ENCODE measurements around the gene LYPD4. TPM values are rescaled to one million over a fixed set of nuclear protein-coding genes. Genes with fewer than 3 reads are reported as not detected.

LYPD4 gene
- total and polyA plus RNA-seq, 7 experiments from 2014 or later, result not detected

GRCh38 chr19:41853344-41853743 lies 8.9 kb upstream of the LYPD4 start:
- no peaks in the 10 kb centered on the region for H3K9me3 ChIP-seq (ENCODE audit: control insufficient read depth in 2 of 3, low read length in 3 of 3)
- no peaks in the 10 kb centered on the region for H3K9me3 Mint-ChIP-seq
- H3K27me3 ChIP-seq (ENCODE audit: control insufficient read depth in 2 of 2, insufficient read depth in 2 of 2, low read length in 2 of 2), result no peaks in the 10 kb centered on the region
- H3K4me3 Mint-ChIP-seq, result no peak overlapping the region
- intact Hi-C loops (cut with micrococcal nuclease), result no loop called here
- ChIA-PET POLR2A (no interaction called here), CTCF (interaction anchor here (1.4 kb wide), 1 partner anchor 10 kb away, joined by 4 read pairs; no protein-coding TSS in a partner anchor)
- DNase-seq (no peak), ATAC-seq (no peak)
- H3K36me3 Mint-ChIP-seq, result no peaks in the 10 kb centered on the region
- no peak overlapping the region for H3K27ac ChIP-seq (ENCODE audit: low read depth, low read length)
- H3K4me1 ChIP-seq (ENCODE audit: control insufficient read depth in 2 of 2, insufficient read depth in 2 of 2, low read length in 2 of 2), result no peaks in the 10 kb centered on the region
- peak overlapping the region in 1 of 9 donors; percentile 6 for H3K27ac Mint-ChIP-seq
- peaks cover 0 to 47% (median 4%) of the 10 kb centered on the region in 5 donors for H3K27me3 Mint-ChIP-seq
- no peak overlapping the region for H3K4me3 ChIP-seq (ENCODE audit: low read length)
- peaks cover 0 to 3% (median 0%) of the 10 kb centered on the region in 7 donors for H3K4me1 Mint-ChIP-seq
- no peaks in the 10 kb centered on the region for H3K36me3 ChIP-seq (ENCODE audit: control insufficient read depth in 2 of 3, insufficient read depth in 3 of 3, low read length in 3 of 3)

- ATAC-seq (no peak), DNase-seq (no peak)
- Histone ChIP-seq H3K4me3 (ENCODE audit: low read length) (no peak overlapping the region), H3K4me1 (ENCODE audit: control insufficient read depth in 2 of 2, insufficient read depth in 2 of 2, low read length in 2 of 2) (no peaks in the 10 kb centered on the region), H3K27me3 (ENCODE audit: control insufficient read depth in 2 of 2, insufficient read depth in 2 of 2, low read length in 2 of 2) (no peaks in the 10 kb centered on the region), H3K36me3 (ENCODE audit: control insufficient read depth in 2 of 3, insufficient read depth in 3 of 3, low read length in 3 of 3) (no peaks in the 10 kb centered on the region), H3K9me3 (ENCODE audit: control insufficient read depth in 2 of 3, low read length in 3 of 3) (no peaks in the 10 kb centered on the region), H3K27ac (ENCODE audit: low read depth, low read length) (no peak overlapping the region)
- no peaks in the 10 kb centered on the region for H3K36me3 Mint-ChIP-seq
- peaks cover 0 to 42% (median 4%) of the 10 kb centered on the region in 5 donors for H3K27me3 Mint-ChIP-seq
- ChIA-PET CTCF (interaction anchor here (1.7 kb wide), 1 partner anchor 58 kb away, joined by 4 read pairs; no protein-coding TSS in a partner anchor), POLR2A (interaction anchor here (1.8 kb wide), 1 partner anchor 9 kb away, joined by 6 read pairs; the partner anchor contains the start of gene RPS19)
- H3K9me3 Mint-ChIP-seq, result no peaks in the 10 kb centered on the region
- peak overlapping the region in 1 of 9 donors; percentile 5 for H3K27ac Mint-ChIP-seq
- no peak overlapping the region for H3K4me3 Mint-ChIP-seq
- H3K4me1 Mint-ChIP-seq, result peaks cover 0 to 3% (median 0%) of the 10 kb centered on the region in 7 donors
- intact Hi-C loops (cut with micrococcal nuclease), result no loop called here
These were observed 7.0 kb upstream of the LYPD4 start for GRCh38 chr19:41851456-41851855.

- Mint-ChIP-seq H3K4me1 (peaks cover 0 to 3% (median 0%) of the 10 kb centered on the region in 7 donors), H3K36me3 (no peaks in the 10 kb centered on the region), H3K9me3 (no peaks in the 10 kb centered on the region), H3K4me3 (no peak overlapping the region), H3K27ac (no peak overlapping the region), H3K27me3 (peaks cover 0 to 45% (median 4%) of the 10 kb centered on the region in 5 donors)
- DNase-seq (no peak), ATAC-seq (no peak)
- H3K27ac ChIP-seq (ENCODE audit: low read depth, low read length), result no peak overlapping the region
- ChIA-PET POLR2A (interaction anchor here (0.7 to 1.8 kb wide), 2 partner anchors 10 to 49 kb away, joined by 5 to 6 read pairs; partner anchors contain the start of gene RPS19), CTCF (no interaction called here)
- no peaks in the 10 kb centered on the region for H3K9me3 ChIP-seq (ENCODE audit: control insufficient read depth in 2 of 3, low read length in 3 of 3)
- intact Hi-C loops (cut with micrococcal nuclease), result no loop called here
- H3K27me3 ChIP-seq (ENCODE audit: control insufficient read depth in 2 of 2, insufficient read depth in 2 of 2, low read length in 2 of 2), result no peaks in the 10 kb centered on the region
- H3K4me1 ChIP-seq (ENCODE audit: control insufficient read depth in 2 of 2, insufficient read depth in 2 of 2, low read length in 2 of 2), result no peaks in the 10 kb centered on the region
- H3K36me3 ChIP-seq (ENCODE audit: control insufficient read depth in 2 of 3, insufficient read depth in 3 of 3, low read length in 3 of 3), result no peaks in the 10 kb centered on the region
- H3K4me3 ChIP-seq (ENCODE audit: low read length), result no peak overlapping the region
These were observed 5.9 kb upstream of the LYPD4 start for GRCh38 chr19:41850381-41850780.

GRCh38 chr19:41849067-41849466 lies 4.6 kb upstream of the LYPD4 start:
- Mint-ChIP-seq H3K9me3 (peaks cover 0 to 2% (median 0%) of the 10 kb centered on the region in 11 donors), H3K36me3 (peaks cover 0 to 3% (median 0%) of the 10 kb centered on the region in 5 donors), H3K27me3 (peaks cover 0 to 34% (median 4%) of the 10 kb centered on the region in 5 donors), H3K4me1 (peaks cover 0 to 3% (median 0%) of the 10 kb centered on the region in 7 donors), H3K4me3 (no peak overlapping the region), H3K27ac (peak overlapping the region in 1 of 9 donors; percentile 27)
- ATAC-seq (no peak), DNase-seq (no peak)
- Histone ChIP-seq H3K4me3 (ENCODE audit: low read length) (no peak overlapping the region), H3K4me1 (ENCODE audit: control insufficient read depth in 2 of 2, insufficient read depth in 2 of 2, low read length in 2 of 2) (no peaks in the 10 kb centered on the region), H3K27me3 (ENCODE audit: control insufficient read depth in 2 of 2, insufficient read depth in 2 of 2, low read length in 2 of 2) (no peaks in the 10 kb centered on the region), H3K9me3 (ENCODE audit: control insufficient read depth in 2 of 3, low read length in 3 of 3) (no peaks in the 10 kb centered on the region), H3K27ac (ENCODE audit: low read depth, low read length) (no peak overlapping the region), H3K36me3 (ENCODE audit: control insufficient read depth in 2 of 3, insufficient read depth in 3 of 3, low read length in 3 of 3) (no peaks in the 10 kb centered on the region)
- CTCF ChIA-PET, result no interaction called here
- intact Hi-C loops (cut with micrococcal nuclease), result no loop called here
- POLR2A ChIA-PET, result no interaction called here

- Mint-ChIP-seq H3K9me3 (peaks cover 0 to 6% (median 0%) of the 10 kb centered on the region in 11 donors), H3K4me3 (no peak overlapping the region), H3K36me3 (peaks cover 0 to 3% (median 0%) of the 10 kb centered on the region in 5 donors), H3K4me1 (peaks cover 0 to 5% (median 0%) of the 10 kb centered on the region in 7 donors), H3K27ac (no peak overlapping the region), H3K27me3 (peaks cover 0 to 34% (median 4%) of the 10 kb centered on the region in 5 donors)
- Histone ChIP-seq H3K4me3 (ENCODE audit: low read length) (no peak overlapping the region), H3K27ac (ENCODE audit: low read depth, low read length) (no peak overlapping the region), H3K9me3 (ENCODE audit: control insufficient read depth in 2 of 3, low read length in 3 of 3) (no peaks in the 10 kb centered on the region), H3K27me3 (ENCODE audit: control insufficient read depth in 2 of 2, insufficient read depth in 2 of 2, low read length in 2 of 2) (no peaks in the 10 kb centered on the region), H3K36me3 (ENCODE audit: control insufficient read depth in 2 of 3, insufficient read depth in 3 of 3, low read length in 3 of 3) (no peaks in the 10 kb centered on the region), H3K4me1 (ENCODE audit: control insufficient read depth in 2 of 2, insufficient read depth in 2 of 2, low read length in 2 of 2) (no peaks in the 10 kb centered on the region)
- no peak for ATAC-seq
- POLR2A ChIA-PET, result no interaction called here
- no peak for DNase-seq
- CTCF ChIA-PET, result no interaction called here
- intact Hi-C loops (cut with micrococcal nuclease), result no loop called here
These were observed 4.2 kb upstream of the LYPD4 start for GRCh38 chr19:41848666-41849065.

GRCh38 chr19:41847351-41848105 lies 3.0 kb upstream of the LYPD4 start:
- H3K4me3 ChIP-seq (ENCODE audit: low read length), result no peak overlapping the region
- POLR2A ChIA-PET, result interaction anchor here (0.6 kb wide), 1 partner anchor 229 kb away, joined by 3 read pairs; no protein-coding TSS in a partner anchor
- H3K36me3 ChIP-seq (ENCODE audit: control insufficient read depth in 2 of 3, insufficient read depth in 3 of 3, low read length in 3 of 3), result no peaks in the 10 kb centered on the region
- Mint-ChIP-seq H3K9me3 (peaks cover 0 to 8% (median 0%) of the 10 kb centered on the region in 11 donors), H3K4me1 (peaks cover 0 to 5% (median 0%) of the 10 kb centered on the region in 7 donors), H3K36me3 (peaks cover 0 to 3% (median 0%) of the 10 kb centered on the region in 5 donors), H3K27ac (no peak overlapping the region), H3K27me3 (peaks cover 0 to 25% (median 4%) of the 10 kb centered on the region in 5 donors), H3K4me3 (no peak overlapping the region)
- H3K27me3 ChIP-seq (ENCODE audit: control insufficient read depth in 2 of 2, insufficient read depth in 2 of 2, low read length in 2 of 2), result no peaks in the 10 kb centered on the region
- no peaks in the 10 kb centered on the region for H3K9me3 ChIP-seq (ENCODE audit: control insufficient read depth in 2 of 3, low read length in 3 of 3)
- CTCF ChIA-PET, result no interaction called here
- intact Hi-C loops (cut with micrococcal nuclease), result no loop called here
- no peak for DNase-seq
- ATAC-seq, result no peak
- no peak overlapping the region for H3K27ac ChIP-seq (ENCODE audit: low read depth, low read length)
- no peaks in the 10 kb centered on the region for H3K4me1 ChIP-seq (ENCODE audit: control insufficient read depth in 2 of 2, insufficient read depth in 2 of 2, low read length in 2 of 2)

Measured in naive thymus-derived CD4-positive, alpha-beta T cell (primary cell).